Measurements from ENCODE around the gene LHFPL3. TPM values are rescaled to one million over a fixed set of nuclear protein-coding genes. Genes with fewer than 3 reads are reported as not detected.

LHFPL3 gene
- total and polyA plus RNA-seq, 2 donors (not counting 1 experiment from before 2014, with no cell fraction given) = not detected

DNA sequence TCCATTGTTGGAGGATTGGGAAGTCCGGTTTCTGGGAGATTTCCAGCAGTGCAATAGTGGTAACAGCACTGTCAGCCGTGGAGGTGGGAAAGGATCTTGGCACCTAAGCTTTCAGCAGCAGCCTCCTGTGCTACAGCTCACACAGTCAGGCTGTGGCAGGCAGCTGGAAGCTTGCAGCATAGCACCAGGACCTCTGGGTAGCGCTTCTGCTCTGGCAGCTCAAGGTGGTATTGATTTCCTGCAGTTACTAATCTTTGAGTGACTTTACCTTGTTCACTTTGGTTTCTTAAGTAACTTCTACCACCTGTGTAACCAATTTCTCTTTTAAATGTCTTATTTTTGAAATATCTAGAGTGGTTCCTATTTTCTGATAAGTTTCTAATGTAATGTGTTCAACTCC lies 130.5 kb downstream of the LHFPL3 start:
- Histone ChIP-seq H3K9me3 (ENCODE audit: control extremely low read depth in 1 of 3, control insufficient read depth in 2 of 3, insufficient read depth in 1 of 3, low read length in 2 of 3) (peaks cover 0 to 3% (median 0%) of the 10 kb centered on the region in 3 donors), H3K79me2 (ENCODE audit: control insufficient read depth, insufficient read depth, low read length) (no peaks in the 10 kb centered on the region), H3K4me2 (replicated peaks; ENCODE audit: low read depth, low read length, poor library complexity, severe bottlenecking) (no peak overlapping the region), H2AFZ (ENCODE audit: insufficient read depth, low read depth, low read length, poor library complexity, severe bottlenecking) (no peak overlapping the region), H3K36me3 (replicated peaks in 1 of 2; ENCODE audit: control extremely low read depth in 1 of 2, control insufficient read depth in 1 of 2, extremely low read depth in 1 of 2, insufficient read depth in 2 of 2, low read length in 1 of 2) (no peaks in the 10 kb centered on the region), H3K4me3 (ENCODE audit: control extremely low read depth in 1 of 5, extremely low read depth in 1 of 5, insufficient read depth in 1 of 5, low read depth in 2 of 5, low read length in 4 of 5) (no peak overlapping the region), H3K27me3 (replicated peaks in 1 of 4; ENCODE audit: control extremely low read depth in 1 of 4, control insufficient read depth in 3 of 4, insufficient read depth in 4 of 4, low read length in 3 of 4) (no peaks in the 10 kb centered on the region), H4K20me1 (ENCODE audit: control insufficient read depth, insufficient read depth, low read length, poor library complexity, severe bottlenecking) (no peaks in the 10 kb centered on the region), H3K27ac (ENCODE audit: low read length in 2 of 2) (no peak overlapping the region), H3K4me1 (ENCODE audit: control insufficient read depth in 2 of 2, insufficient read depth in 2 of 2, low read length in 2 of 2) (no peaks in the 10 kb centered on the region), H3K9ac (ENCODE audit: low read length) (no peak overlapping the region)
- no peak overlapping the region for H3K4me3 Mint-ChIP-seq
- no peaks in the 10 kb centered on the region for H3K27me3 Mint-ChIP-seq
- H3K4me1 Mint-ChIP-seq = no peaks in the 10 kb centered on the region
- intact Hi-C loops (cut with micrococcal nuclease) = no loop called here
- no peak overlapping the region for H3K27ac Mint-ChIP-seq
- peaks cover 4% of the 10 kb centered on the region for H3K9me3 Mint-ChIP-seq (ENCODE audit: insufficient read depth)
- 84% methylated on average over 3 of the region's 3 CpGs for WGBS (ENCODE audit: insufficient coverage)
- ATAC-seq (ENCODE audit: low read depth) (no peak), DNase-seq (no peak)
- ChIA-PET CTCF (no interaction called here), POLR2A (no interaction called here)
- no peak for TF ChIP-seq EZH2 (IDR thresholded peaks at IDR 0.05; ENCODE audit: borderline replicate concordance, insufficient read depth, low read depth, low read length, poor library complexity, severe bottlenecking)

DNA sequence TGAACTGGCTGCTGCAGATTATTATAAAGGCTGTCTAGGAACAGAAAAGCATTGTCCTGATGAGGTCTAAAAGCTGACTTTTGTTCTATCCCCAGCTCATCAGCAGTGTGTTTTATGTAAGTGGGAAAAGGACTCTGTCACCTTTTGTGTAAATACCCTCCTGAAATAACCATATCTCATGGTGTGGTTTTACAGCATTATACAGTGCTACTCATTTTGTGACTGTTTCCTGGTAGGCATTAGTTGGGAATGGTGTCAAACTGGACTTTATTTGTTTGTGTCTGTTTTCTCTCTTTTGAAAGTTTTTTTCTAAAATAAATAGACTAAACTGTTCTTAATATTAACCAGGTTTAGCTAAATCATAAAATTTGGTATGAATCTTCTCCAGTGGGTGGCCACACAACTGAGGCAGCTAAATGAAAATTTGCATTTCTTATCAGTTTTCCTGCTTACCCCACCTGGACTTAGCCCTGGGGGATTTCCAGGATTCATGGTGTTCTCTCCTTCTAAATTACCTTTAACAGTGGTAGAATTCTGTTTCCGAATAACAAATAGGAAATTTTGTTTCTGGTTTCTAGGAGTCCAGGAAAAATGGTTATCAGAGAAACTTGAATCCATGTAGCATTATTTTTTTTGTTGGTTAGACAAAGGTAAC lies 140.9 kb downstream of the LHFPL3 start:
- Histone ChIP-seq H3K27ac (ENCODE audit: low read length in 2 of 2) (no peak overlapping the region), H3K27me3 (replicated peaks in 1 of 4; ENCODE audit: control extremely low read depth in 1 of 4, control insufficient read depth in 3 of 4, insufficient read depth in 4 of 4, low read length in 3 of 4) (no peaks in the 10 kb centered on the region), H3K79me2 (ENCODE audit: control insufficient read depth, insufficient read depth, low read length) (no peaks in the 10 kb centered on the region), H3K4me1 (ENCODE audit: control insufficient read depth in 2 of 2, insufficient read depth in 2 of 2, low read length in 2 of 2) (no peaks in the 10 kb centered on the region), H2AFZ (ENCODE audit: insufficient read depth, low read depth, low read length, poor library complexity, severe bottlenecking) (no peak overlapping the region), H3K9ac (ENCODE audit: low read length) (no peak overlapping the region), H3K36me3 (replicated peaks in 1 of 2; ENCODE audit: control extremely low read depth in 1 of 2, control insufficient read depth in 1 of 2, extremely low read depth in 1 of 2, insufficient read depth in 2 of 2, low read length in 1 of 2) (no peaks in the 10 kb centered on the region), H3K4me2 (replicated peaks; ENCODE audit: low read depth, low read length, poor library complexity, severe bottlenecking) (no peak overlapping the region), H3K4me3 (ENCODE audit: control extremely low read depth in 1 of 5, extremely low read depth in 1 of 5, insufficient read depth in 1 of 5, low read depth in 2 of 5, low read length in 4 of 5) (no peak overlapping the region), H3K9me3 (ENCODE audit: control extremely low read depth in 1 of 3, control insufficient read depth in 2 of 3, insufficient read depth in 1 of 3, low read length in 2 of 3) (peaks cover 0 to 4% (median 0%) of the 10 kb centered on the region in 3 donors), H4K20me1 (ENCODE audit: control insufficient read depth, insufficient read depth, low read length, poor library complexity, severe bottlenecking) (no peaks in the 10 kb centered on the region)
- no peak for TF ChIP-seq EZH2 (IDR thresholded peaks at IDR 0.05; ENCODE audit: borderline replicate concordance, insufficient read depth, low read depth, low read length, poor library complexity, severe bottlenecking)
- TF ChIP-seq, protein P1, sequence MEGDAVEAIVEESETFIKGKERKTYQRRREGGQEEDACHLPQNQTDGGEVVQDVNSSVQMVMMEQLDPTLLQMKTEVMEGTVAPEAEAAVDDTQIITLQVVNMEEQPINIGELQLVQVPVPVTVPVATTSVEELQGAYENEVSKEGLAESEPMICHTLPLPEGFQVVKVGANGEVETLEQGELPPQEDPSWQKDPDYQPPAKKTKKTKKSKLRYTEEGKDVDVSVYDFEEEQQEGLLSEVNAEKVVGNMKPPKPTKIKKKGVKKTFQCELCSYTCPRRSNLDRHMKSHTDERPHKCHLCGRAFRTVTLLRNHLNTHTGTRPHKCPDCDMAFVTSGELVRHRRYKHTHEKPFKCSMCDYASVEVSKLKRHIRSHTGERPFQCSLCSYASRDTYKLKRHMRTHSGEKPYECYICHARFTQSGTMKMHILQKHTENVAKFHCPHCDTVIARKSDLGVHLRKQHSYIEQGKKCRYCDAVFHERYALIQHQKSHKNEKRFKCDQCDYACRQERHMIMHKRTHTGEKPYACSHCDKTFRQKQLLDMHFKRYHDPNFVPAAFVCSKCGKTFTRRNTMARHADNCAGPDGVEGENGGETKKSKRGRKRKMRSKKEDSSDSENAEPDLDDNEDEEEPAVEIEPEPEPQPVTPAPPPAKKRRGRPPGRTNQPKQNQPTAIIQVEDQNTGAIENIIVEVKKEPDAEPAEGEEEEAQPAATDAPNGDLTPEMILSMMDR (IDR thresholded peaks at IDR 0.05) = no peak
- no peaks in the 10 kb centered on the region for H3K27me3 Mint-ChIP-seq
- intact Hi-C loops (cut with micrococcal nuclease) = no loop called here
- H3K27ac Mint-ChIP-seq = no peak overlapping the region
- POLR2A ChIA-PET = no interaction called here
- WGBS (ENCODE audit: insufficient coverage) = no CpG with 5 or more reads among the region's 1 CpG
- peaks cover 5% of the 10 kb centered on the region for H3K9me3 Mint-ChIP-seq (ENCODE audit: insufficient read depth)
- DNase-seq = no peak
- no peaks in the 10 kb centered on the region for H3K4me1 Mint-ChIP-seq
- CTCF ChIA-PET = no interaction called here
- ATAC-seq (ENCODE audit: low read depth) = no peak
- no peak overlapping the region for H3K4me3 Mint-ChIP-seq

Data from B cell (primary cell).